GM12878 (cell line): ENCODE results near the gene CENPE. TPM values are rescaled to one million over a fixed set of nuclear protein-coding genes. Genes with fewer than 3 reads are reported as not detected.

Source experiments
- ATAC-seq: fragments of 200-7000 bp; cut with Tn5 transposase; 3 replicates; pipeline ENCODE4 v1.9.1; 2020; ENCODE audit warnings: mild to moderate bottlenecking, moderate library complexity
- BruUV-seq: library from RNA; stranded (reverse); fragments of 400-500 nt; replicated peaks from 2 replicates; lab custom pipeline; 2021; lab: Mats Ljungman, UMichigan
- CTCF ChIA-PET: fragments of 300-600 bp; sonication (Branson Sonifier 250); formaldehyde crosslinking; extraction: SDS; loops from one replicate; lab custom pipeline; 2021; ENCODE audit warnings: inconsistent platforms; lab: Yijun Ruan, JAX
- POLR2A ChIA-PET: fragments of 350-600 bp; formaldehyde crosslinking; extraction: SDS; loops from one replicate; lab custom pipeline; 2021; ENCODE audit warnings: inconsistent platforms; lab: Charles Lee
- RAD21 ChIA-PET: fragments of 300-600 bp; sonication (Branson Sonifier 250); formaldehyde crosslinking; loops from one replicate; lab custom pipeline; 2023; ENCODE audit warnings: antibody characterized with exemption; ENCODE audit not compliant: unreplicated experiment; lab: Charles Lee
- SMC1A ChIA-PET: fragments of 300-600 bp; sonication (Branson Sonifier 250); formaldehyde crosslinking; loops from one replicate; lab custom pipeline; 2023; ENCODE audit not compliant: unreplicated experiment, uncharacterized antibody; lab: Charles Lee
- DNase-seq: peaks from one replicate; pipeline ENCODE4 v3.0.0-alpha.2; 2011; ENCODE audit warnings: low read depth, low spot score
- FAIRE-seq: peaks from 3 replicates; lab custom pipeline; 2011; peaks lifted over from hg19 to GRCh38; lab: Jason Lieb, UNC
- H2AFZ ChIP-seq: 2 replicates; pipeline ENCODE4 v1.6.0; 2011; ENCODE audit warnings: low read depth, low read length, control low read depth; ENCODE audit not compliant: control insufficient read depth
- H3K27ac ChIP-seq: 2 replicates; pipeline ENCODE4 v1.5.1; 2011; ENCODE audit warnings: control low read depth; ENCODE audit not compliant: control insufficient read depth, insufficient read depth
- H3K27me3 ChIP-seq, 2 experiments: replicated peaks in 1 of 2; 2 replicates each; pipeline versions ENCODE4 v1.6.0 to v1.6.1; 2011; ENCODE audit warnings: low read length in 1 of 2; ENCODE audit not compliant: control insufficient read depth in 2 of 2, insufficient read depth in 2 of 2
- H3K36me3 ChIP-seq, 2 experiments: 2 replicates each; pipeline ENCODE4 v1.5.1; 2011; ENCODE audit warnings: low read length in 1 of 2; ENCODE audit not compliant: control insufficient read depth in 2 of 2, insufficient read depth in 2 of 2
- H3K4me1 ChIP-seq: 2 replicates; pipeline ENCODE4 v1.6.1; 2011; ENCODE audit warnings: mild to moderate bottlenecking, low read length, moderate library complexity, mixed read lengths; ENCODE audit not compliant: control insufficient read depth, insufficient read depth
- H3K4me2 ChIP-seq: 2 replicates; pipeline ENCODE4 v1.6.0; 2011; ENCODE audit warnings: control low read depth; ENCODE audit not compliant: control insufficient read depth, insufficient read depth
- H3K4me3 ChIP-seq: fragments of 200-600 bp; sonication (generic); 2 replicates; pipeline ENCODE4 v1.5.1; 2016
- H3K79me2 ChIP-seq: 2 replicates; pipeline ENCODE4 v1.6.0; 2011; ENCODE audit warnings: low read length; ENCODE audit not compliant: control insufficient read depth, insufficient read depth
- H3K9ac ChIP-seq: 2 replicates; pipeline ENCODE4 v1.8.0; 2011; ENCODE audit warnings: low read length, control low read depth, mixed read lengths; ENCODE audit not compliant: control insufficient read depth, insufficient read depth
- H3K9me3 ChIP-seq: replicated peaks from 3 replicates; pipeline ENCODE4 v1.5.1; 2011; ENCODE audit warnings: mild to moderate bottlenecking, low read length; ENCODE audit not compliant: control insufficient read depth, insufficient read depth
- H4K20me1 ChIP-seq: 2 replicates; pipeline ENCODE4 v1.6.0; 2011; ENCODE audit not compliant: control insufficient read depth, insufficient read depth
- CBFB ChIP-seq: IDR thresholded peaks from 2 replicates; pipeline ENCODE4 v1.6.1; 2016; ENCODE audit warnings: antibody characterized with exemption, low read depth
- CBX3 ChIP-seq: fragments of 200-600 bp; sonication (generic); IDR thresholded peaks from 2 replicates; pipeline ENCODE4 v1.6.1; 2016; ENCODE audit warnings: low read depth, borderline replicate concordance
- CHD2 ChIP-seq: IDR thresholded peaks from 2 replicates; pipeline ENCODE4 v1.6.1; 2011; ENCODE audit warnings: low read depth, low read length, improper control_type of control experiment, borderline replicate concordance
- ELK1 ChIP-seq: IDR thresholded peaks from 2 replicates; pipeline ENCODE4 v1.6.1; 2012; ENCODE audit warnings: low read depth, low read length, improper control_type of control experiment
- MEF2B ChIP-seq: fragments of 450-650 bp; IDR thresholded peaks from 2 replicates; pipeline ENCODE4 v1.6.1; 2018; ENCODE audit warnings: mild to moderate bottlenecking, moderate library complexity; ENCODE audit not compliant: partially characterized antibody, poor library complexity, severe bottlenecking
- MXI1 ChIP-seq: fragments of 150-350 bp; IDR thresholded peaks from 2 replicates; pipeline ENCODE4 v1.6.1; 2011; ENCODE audit warnings: low read depth, mild to moderate bottlenecking, inconsistent platforms, low read length, improper control_type of control experiment
- MYB ChIP-seq: fragments of 150-350 bp; IDR thresholded peaks from 2 replicates; pipeline ENCODE4 v1.6.1; 2014; ENCODE audit warnings: mild to moderate bottlenecking, low read depth, low read length, borderline replicate concordance
- PBX3 ChIP-seq: IDR thresholded peaks from 2 replicates; pipeline ENCODE4 v1.6.1; 2011; ENCODE audit warnings: mild to moderate bottlenecking, low read depth, low read length, moderate library complexity; ENCODE audit not compliant: insufficient replicate concordance
- PKNOX1 ChIP-seq: fragments of 450-650 bp; IDR thresholded peaks from 2 replicates; pipeline ENCODE4 v1.6.1; 2016; ENCODE audit warnings: mild to moderate bottlenecking
- RAD51 ChIP-seq: fragments of 450-650 bp; IDR thresholded peaks from 2 replicates; pipeline ENCODE4 v1.6.1; 2016; ENCODE audit warnings: moderate library complexity, mild to moderate bottlenecking, inconsistent platforms
- RBBP5 ChIP-seq: fragments of 200-600 bp; sonication (generic); conservative IDR thresholded peaks from 2 replicates; pipeline ENCODE4 v1.6.1; 2016
- RELA ChIP-seq: fragments of 450-650 bp; IDR thresholded peaks from 2 replicates; pipeline ENCODE4 v1.8.0; 2014; ENCODE audit warnings: borderline replicate concordance; ENCODE audit not compliant: partially characterized antibody
- SMC3 ChIP-seq: IDR thresholded peaks from 2 replicates; pipeline ENCODE4 v1.6.1; 2011; ENCODE audit warnings: low read length, improper control_type of control experiment, borderline replicate concordance
- ZZZ3 ChIP-seq: IDR thresholded peaks from 2 replicates; pipeline ENCODE4 v1.6.1; 2011; ENCODE audit warnings: low read depth; ENCODE audit not compliant: control insufficient read depth, insufficient read length
- WGBS: methylation state at CpG from one replicate; pipeline ENCODE4 v1.1.6; 2016; ENCODE audit warnings: low lambda C conversion rate; ENCODE audit not compliant: insufficient replicate concordance, insufficient coverage; ENCODE audit errors: missing lambda C conversion rate; 5-methylcytosine and 5-hydroxymethylcytosine counted together
- in situ Hi-C: fragments of 300-500 bp; cut with MboI; formaldehyde crosslinking; loops from 9 replicates; pipeline ENCODE4 v1.14.3; 2018; ENCODE audit warnings: mixed read lengths
- intact Hi-C: fragments of 100-400 bp; cut with micrococcal nuclease; formaldehyde crosslinking; loops from one replicate; pipeline ENCODE4 v1.14.2; 2022; ENCODE audit not compliant: unreplicated experiment
- polyA plus RNA-seq, 11 experiments: library from polyadenylated mRNA; depleted of rRNA in 4 of 11; unstranded in 6 of 11; stranded (reverse) in 5 of 11; fragments of >200 nt; fragmentation: Nextera tagmentation in 4 of 11; fragmentation: Illumina TruSeq in 1 of 11; extraction: Ambion mirVana in 4 of 11; extraction: Trizol in 1 of 11; gene quantifications; 1 replicate in 1 of 11; 2 replicates in 10 of 11; pipeline versions ENCODE4 v1.2.1 to v1.2.3, GENCODE V29; 2011 to 2016; ENCODE audit warnings: inconsistent platforms in 2 of 11, missing spikeins in 2 of 11, low read depth in 1 of 11
- total RNA-seq, 4 experiments: library from RNA; depleted of rRNA in 3 of 4; stranded (reverse); fragments of >200 nt in 3 of 4; fragmentation: Illumina TruSeq in 1 of 4; extraction: Trizol in 1 of 4; gene quantifications; 2 replicates each; pipeline versions ENCODE4 v1.2.1 to v1.2.3, GENCODE V29; 2013 to 2021

Gene CENPE
- total and polyA plus RNA-seq, 10 of the 15 experiments (the other 5 are each of a cell fraction or from before 2014, with no cell fraction given): 10.2 to 53.6 (median 25.2) TPM

- RAD21 ChIA-PET: no interaction called here
- CTCF ChIA-PET: interaction anchor here (0.7 to 3.8 kb wide), 5 partner anchors 14 to 418 kb away, joined by 3 to 13 read pairs (median 4); no protein-coding TSS in a partner anchor
- in situ Hi-C loops: no loop called here
- POLR2A ChIA-PET: no interaction called here
- Histone ChIP-seq H4K20me1 (no peaks in the 10 kb centered on the region), H3K27ac (no peak overlapping the region), H3K4me2 (no peak overlapping the region), H3K9ac (no peak overlapping the region), H3K36me3 (peaks cover 0 to 8% of the 10 kb centered on the region in 2 experiments; a peak in 1 of 4 replicates), H2AFZ (no peak overlapping the region), H3K79me2 (no peaks in the 10 kb centered on the region), H3K9me3 (no peaks in the 10 kb centered on the region), H3K4me3 (no peak overlapping the region), H3K4me1 (no peaks in the 10 kb centered on the region), H3K27me3 (no peaks in the 10 kb centered on the region)
- no TSS peak for BruUV-seq
- intact Hi-C loops: no loop called here
- FAIRE-seq: no peak
- WGBS: 100% methylated on average over 2 of the region's 2 CpGs
- no peak for ATAC-seq
- SMC1A ChIA-PET: interaction anchor here (1.0 to 2.2 kb wide), 4 partner anchors 15 to 39 kb away, joined by 3 to 7 read pairs (median 5); no protein-coding TSS in a partner anchor
- no peak for TF ChIP-seq CHD2
- TF ChIP-seq SMC3: no peak
- TF ChIP-seq MYB: no peak
- TF ChIP-seq MEF2B: no peak
- TF ChIP-seq MXI1: no peak
- no peak for TF ChIP-seq ZZZ3
- TF ChIP-seq ELK1: no peak
- no peak for TF ChIP-seq RELA
- TF ChIP-seq RBBP5: no peak
- TF ChIP-seq PBX3: no peak
- no peak for TF ChIP-seq PKNOX1
- TF ChIP-seq RAD51: no peak
- TF ChIP-seq CBFB: no peak
- TF ChIP-seq CBX3: no peak
- DNase-seq: no peak
Observed at GRCh38 chr4:103060453-103061148, 137.5 kb downstream of the CENPE start.
